Occipital lobe (tissue), 2 donors: ENCODE data around the gene RAB17. TPM values are rescaled to one million over a fixed set of nuclear protein-coding genes. Genes with fewer than 3 reads are reported as not detected.
"Not testable (repeated sequence)": the region's sequence is repeated elsewhere in the genome, so short reads cannot be mapped to it uniquely, and the experiment has no call there.

Source experiments
- DNase-seq: peaks from one replicate; lab custom pipeline; 2025; lab: John Stamatoyannopoulos, UW
- total RNA-seq: library from RNA; depleted of rRNA; stranded (reverse); fragments of >200 nt; gene quantifications from one replicate; pipeline ENCODE4 v1.2.3, GENCODE V29; 2014

Gene RAB17
- total RNA-seq, 1 donor from 2014 or later: 0.16 TPM

DNA sequence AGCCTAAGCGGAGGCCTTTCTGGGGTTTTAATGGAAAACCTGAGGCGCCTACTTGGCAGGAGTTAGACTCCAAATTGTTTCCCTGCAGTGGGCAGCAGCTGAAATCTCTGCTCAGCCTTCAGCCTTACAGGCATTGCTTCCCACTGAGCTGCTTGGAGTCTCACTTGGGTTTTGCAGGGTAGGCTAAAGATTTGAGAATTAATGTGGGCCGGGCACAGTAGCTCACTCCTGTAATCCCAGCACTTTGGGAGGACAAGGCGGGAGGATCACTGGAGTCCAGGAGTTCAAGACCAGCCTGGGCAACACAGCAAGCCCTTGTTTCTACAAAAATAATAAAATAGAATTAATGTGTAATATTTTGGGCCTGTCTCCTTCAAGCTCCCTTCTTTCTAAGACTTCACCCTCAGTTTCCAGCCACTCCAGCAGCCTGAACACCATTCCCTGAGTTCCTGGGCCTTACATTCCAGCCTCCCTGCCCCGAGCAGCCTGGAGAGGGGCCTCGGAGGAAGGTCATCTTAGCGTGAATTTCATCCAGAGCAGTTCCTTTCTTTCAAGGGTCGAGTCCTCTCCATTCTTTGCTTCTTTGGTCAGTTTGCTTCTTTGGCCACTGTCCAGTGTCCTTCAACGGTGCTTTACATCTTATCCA lies 9.1 kb upstream of the RAB17 start:
- no peak for DNase-seq

GRCh38 chr2:237598468-237599208 lies 8.1 kb upstream of the RAB17 start:
- no peak for DNase-seq

- DNase-seq: no peak
These were observed 6.9 kb upstream of the RAB17 start for GRCh38 chr2:237597196-237598145.

GRCh38 chr2:237596520-237597195 lies 6.1 kb upstream of the RAB17 start:
- no peak for DNase-seq

- DNase-seq: not testable (repeated sequence)
These were observed 5.4 kb upstream of the RAB17 start for GRCh38 chr2:237595829-237596519.

DNA sequence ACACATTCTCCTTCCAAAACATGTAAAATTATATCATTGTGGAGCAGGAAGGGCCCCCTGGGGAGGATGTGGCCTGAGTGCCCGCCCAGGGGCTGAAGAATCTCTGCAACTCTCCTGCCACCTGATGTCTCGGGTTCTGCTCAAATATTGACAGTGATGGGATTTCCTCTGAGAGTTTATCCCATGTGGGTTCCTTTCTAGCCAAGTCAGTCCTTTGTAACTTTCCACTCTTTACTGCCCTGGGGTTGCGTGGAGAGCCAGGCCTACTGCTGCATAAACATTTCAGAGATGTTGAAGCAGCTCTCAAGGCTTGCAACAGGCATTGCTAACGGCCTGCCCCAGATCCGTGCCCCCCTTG lies 4.0 kb upstream of the RAB17 start:
- DNase-seq: no peak

DNA sequence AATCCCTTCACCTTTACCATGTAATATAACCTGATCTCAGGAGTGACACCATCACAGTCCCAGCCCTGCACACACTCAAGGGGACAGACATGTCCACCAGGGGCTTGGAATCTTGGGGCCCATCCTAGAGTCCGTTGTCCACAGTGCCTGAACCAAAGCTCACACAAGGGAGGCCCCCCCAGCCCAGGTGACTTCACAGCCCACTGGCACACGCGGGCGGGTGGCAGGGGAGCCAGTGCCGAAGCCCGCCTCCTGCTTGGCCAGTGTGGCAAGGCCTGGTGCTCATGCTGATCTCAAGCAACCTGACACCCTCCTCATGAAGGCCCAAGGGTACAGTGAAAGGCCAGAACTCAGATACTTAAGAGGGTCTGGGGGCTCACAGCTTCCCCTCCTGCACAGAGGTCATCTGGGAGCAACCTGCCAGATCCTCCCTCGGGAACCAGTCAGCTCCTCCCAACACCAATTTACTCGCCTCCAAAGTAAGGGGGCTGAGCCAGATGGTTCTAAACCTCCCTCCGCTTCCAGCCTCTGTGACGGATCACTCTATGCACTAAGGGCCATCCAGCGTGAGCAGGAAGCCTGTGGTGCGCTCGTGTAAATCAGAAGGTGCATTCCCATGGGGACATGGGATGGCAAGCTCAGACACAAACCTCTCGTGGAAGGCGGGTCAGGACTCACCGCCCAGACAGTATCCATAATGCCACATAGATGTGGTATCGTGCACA lies 3.2 kb upstream of the RAB17 start:
- DNase-seq: no peak

GRCh38 chr2:237593036-237593435 lies 2.5 kb upstream of the RAB17 start:
- no peak for DNase-seq

GRCh38 chr2:237592425-237592980 lies 2.0 kb upstream of the RAB17 start:
- no peak for DNase-seq

DNA sequence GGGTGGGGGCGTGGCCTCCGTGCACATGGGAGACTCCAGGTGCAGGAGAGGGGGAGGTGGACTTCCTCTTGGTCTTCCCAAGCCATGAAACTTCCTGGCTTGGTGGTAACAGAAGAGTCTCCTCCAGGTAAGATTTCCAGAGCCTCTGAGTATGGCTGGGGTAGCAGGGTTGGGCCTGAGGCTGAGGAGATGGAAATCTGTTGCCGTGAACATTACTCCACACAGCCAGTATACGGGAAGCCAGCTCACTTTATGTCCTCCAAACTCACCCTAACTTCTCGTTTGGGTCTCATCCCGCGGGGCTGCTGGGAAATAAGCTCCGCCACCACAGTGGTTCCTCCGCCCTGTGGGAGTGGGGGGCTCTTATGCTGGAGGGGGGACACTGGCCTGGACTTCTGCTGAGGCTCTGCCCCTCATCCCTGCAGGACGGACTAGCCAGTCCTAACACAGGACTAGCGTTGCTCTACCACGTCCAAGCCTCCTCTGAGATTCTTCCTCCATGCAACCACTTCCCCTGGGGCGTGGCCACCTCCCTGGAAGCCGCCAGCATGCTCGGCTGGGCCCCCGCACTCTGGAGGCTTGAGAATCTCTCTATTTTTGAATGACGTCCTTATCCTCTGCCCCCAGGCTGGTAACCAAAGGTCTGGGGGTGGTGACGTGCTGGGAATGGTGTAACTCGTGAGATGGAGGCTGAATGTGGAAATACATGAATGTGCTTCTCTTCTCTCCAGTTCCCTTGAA lies 777 bp upstream of the RAB17 start:
- DNase-seq: no peak

DNA sequence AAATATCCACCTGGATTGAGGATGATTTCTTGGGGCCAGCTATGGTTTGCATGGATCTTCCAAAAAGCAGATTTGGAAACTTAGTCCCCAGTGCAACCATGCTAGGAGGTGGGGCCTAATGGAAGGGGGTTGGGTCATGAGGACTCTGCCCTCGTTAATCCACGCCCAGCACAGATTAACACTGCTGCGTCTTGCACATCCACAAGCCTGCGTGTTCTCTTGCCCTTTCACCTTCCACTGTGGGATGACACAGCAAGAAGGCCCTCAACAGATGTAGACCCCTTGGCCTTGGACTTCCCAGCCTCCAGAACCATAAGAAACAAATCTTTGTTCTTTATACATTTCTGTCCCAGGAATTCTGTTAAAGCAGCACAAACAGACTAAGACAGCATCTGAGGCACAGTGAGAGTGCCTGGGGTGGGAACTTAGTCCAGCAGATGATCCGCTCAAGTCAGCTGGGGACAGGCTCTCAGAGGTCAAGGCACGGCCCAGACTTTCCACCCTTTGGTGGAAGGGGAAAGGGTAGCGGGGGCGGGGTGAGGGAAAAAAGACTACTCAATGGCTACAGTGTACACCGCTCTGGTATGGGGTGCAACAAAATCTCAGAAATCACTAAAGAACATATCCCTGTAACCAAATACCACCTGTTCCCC lies 2.4 kb downstream of the RAB17 start:
- no peak for DNase-seq

DNA sequence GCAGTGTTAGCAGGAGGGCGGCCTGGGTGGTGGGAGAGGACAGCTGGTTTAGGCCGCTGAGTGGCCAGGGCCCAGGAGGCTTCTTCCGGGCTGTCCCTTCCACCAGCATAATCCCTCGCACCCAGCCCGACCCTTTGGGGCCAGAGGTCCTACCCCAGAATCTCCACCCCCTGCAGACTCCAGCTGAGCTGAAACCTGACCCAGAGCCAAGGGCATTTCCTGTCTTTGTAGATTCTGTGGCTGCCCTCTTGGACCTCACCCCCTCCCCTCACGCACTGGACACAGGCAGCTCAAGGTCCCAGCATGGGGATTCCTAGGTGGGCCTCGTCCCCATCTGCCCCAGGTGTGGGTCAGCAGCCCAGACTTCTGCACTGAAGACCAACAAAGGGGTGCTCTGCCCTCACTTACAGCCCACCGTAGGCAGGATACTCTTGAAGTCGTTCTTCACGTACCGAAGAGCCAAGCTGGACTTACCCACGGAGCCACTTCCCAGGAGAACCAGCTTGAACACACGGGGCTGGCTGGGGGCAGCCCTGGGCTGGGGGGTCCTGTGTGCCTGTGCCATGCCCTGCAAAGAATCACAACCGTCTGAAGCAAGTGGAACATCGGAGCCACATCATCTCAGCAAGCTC lies 4.8 kb downstream of the RAB17 start:
- DNase-seq: no peak

DNA sequence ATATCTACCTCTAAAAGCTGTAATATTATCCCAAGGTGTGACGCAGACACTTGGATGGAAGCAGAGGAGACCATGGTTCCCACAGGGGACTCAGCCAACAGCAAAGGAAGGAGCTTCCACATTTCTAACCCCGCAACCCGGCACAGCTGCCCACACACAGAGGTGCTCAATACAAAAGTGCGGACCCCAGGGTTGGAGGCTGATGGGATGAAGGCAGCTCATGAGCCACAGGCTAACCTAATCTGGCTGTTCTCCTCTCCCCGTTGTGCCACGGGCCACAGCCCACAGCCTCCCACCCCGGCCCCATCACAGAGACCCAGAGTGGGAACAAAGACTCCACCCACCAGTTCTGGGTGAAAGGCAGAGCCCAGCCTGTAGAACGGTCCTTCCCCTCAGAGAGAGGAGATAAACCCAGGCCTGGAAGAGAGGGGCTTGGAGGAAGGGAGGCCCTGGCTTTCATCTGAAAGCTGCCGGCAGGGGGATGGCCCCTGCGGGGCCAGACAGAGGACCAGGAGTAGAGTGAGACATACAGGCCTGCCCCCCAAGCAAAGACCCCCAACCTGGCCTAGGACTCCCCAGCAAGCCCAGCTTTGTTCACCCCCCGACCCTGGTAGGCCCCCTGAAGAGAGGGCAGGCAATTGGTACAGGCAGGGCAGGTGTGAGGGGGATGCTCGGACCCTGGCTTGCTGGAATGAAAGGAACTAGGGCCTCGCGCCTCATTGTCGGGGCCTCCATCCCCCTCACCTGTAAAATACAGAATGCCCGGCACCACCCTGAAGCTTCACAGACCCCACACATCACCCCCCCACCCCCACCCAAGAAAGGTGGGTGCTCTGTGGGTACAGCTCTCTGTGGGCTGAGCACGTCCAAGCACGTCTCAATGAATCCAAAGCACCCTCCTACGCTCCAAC lies 6.9 kb downstream of the RAB17 start:
- DNase-seq: no peak

GRCh38 chr2:237581751-237582746 lies 8.5 kb downstream of the RAB17 start:
- peak; percentile 47 for DNase-seq

DNA sequence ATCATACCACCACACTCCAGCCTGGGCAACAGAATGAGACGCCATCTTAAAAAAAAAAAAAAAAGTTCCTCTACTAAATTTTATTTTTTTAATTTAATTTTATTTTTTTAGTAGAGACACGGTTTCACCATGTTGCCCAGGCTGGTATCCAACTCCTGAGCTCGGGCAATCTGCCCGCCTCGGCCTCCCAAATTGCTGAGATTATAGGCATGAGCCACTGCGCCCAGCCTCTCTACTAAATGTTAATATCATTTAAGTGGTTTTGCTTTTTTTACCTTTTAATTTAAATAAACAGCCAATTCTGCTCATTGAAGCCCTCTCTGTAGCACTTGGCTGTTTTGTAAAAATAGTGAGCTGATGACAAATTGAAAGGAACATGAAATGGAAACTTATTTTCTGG lies 9.2 kb downstream of the RAB17 start:
- no peak for DNase-seq
